ENCODE measurements around the gene CLTB.

The CLTB gene

GRCh38 chr5:176432707-176433106, 16.4 kb upstream of the CLTB start:
- Mint-ChIP-seq H3K27me3 (ENCODE audit: low read depth, poor library complexity) (peaks cover 26% of the 10 kb centered on the region), H3K27ac (no peak overlapping the region), H3K4me3 (no peak overlapping the region), H3K9me3 (peaks cover 23% of the 10 kb centered on the region), H3K36me3 (ENCODE audit: low read depth) (peaks cover 5% of the 10 kb centered on the region), H3K4me1 (no peaks in the 10 kb centered on the region)
- TF ChIP-seq, protein P1, sequence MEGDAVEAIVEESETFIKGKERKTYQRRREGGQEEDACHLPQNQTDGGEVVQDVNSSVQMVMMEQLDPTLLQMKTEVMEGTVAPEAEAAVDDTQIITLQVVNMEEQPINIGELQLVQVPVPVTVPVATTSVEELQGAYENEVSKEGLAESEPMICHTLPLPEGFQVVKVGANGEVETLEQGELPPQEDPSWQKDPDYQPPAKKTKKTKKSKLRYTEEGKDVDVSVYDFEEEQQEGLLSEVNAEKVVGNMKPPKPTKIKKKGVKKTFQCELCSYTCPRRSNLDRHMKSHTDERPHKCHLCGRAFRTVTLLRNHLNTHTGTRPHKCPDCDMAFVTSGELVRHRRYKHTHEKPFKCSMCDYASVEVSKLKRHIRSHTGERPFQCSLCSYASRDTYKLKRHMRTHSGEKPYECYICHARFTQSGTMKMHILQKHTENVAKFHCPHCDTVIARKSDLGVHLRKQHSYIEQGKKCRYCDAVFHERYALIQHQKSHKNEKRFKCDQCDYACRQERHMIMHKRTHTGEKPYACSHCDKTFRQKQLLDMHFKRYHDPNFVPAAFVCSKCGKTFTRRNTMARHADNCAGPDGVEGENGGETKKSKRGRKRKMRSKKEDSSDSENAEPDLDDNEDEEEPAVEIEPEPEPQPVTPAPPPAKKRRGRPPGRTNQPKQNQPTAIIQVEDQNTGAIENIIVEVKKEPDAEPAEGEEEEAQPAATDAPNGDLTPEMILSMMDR (IDR thresholded peaks at IDR 0.05) = no peak
- DNase-seq = no peak

DNA sequence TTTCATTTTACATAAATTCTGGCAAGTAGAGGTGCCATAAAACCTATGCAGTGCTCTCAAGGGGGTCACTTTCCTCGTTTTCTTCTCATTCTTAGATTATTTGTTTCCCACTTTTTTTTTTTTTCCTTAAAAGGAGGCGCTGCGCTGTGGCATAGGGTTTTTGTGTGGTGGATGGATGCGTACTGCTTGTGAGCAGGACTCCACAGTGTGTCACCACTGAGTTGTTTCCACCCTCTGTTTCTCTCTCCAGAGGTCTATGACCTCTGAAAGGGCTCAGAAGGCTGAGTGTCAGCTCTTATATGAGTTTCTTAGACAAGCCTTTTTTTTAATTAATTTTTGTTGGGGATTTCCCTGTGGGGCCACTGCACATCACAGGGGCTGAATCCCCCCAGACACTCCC, 13.6 kb upstream of the CLTB start:
- no peak overlapping the region for H3K4me3 Mint-ChIP-seq
- no peak for DNase-seq
- H3K36me3 Mint-ChIP-seq (ENCODE audit: low read depth) = peaks cover 5% of the 10 kb centered on the region
- H3K9me3 Mint-ChIP-seq = peaks cover 32% of the 10 kb centered on the region
- no peak overlapping the region for H3K27ac Mint-ChIP-seq
- H3K4me1 Mint-ChIP-seq = no peaks in the 10 kb centered on the region
- TF ChIP-seq, protein P1 (IDR thresholded peaks at IDR 0.05) = no peak
- H3K27me3 Mint-ChIP-seq (ENCODE audit: low read depth, poor library complexity) = peaks cover 19% of the 10 kb centered on the region

GRCh38 chr5:176427971-176428370, 11.6 kb upstream of the CLTB start:
- peaks cover 41% of the 10 kb centered on the region for H3K9me3 Mint-ChIP-seq
- peaks cover 24% of the 10 kb centered on the region for H3K27me3 Mint-ChIP-seq (ENCODE audit: low read depth, poor library complexity)
- H3K4me3 Mint-ChIP-seq = no peak overlapping the region
- H3K36me3 Mint-ChIP-seq (ENCODE audit: low read depth) = peaks cover 5% of the 10 kb centered on the region
- H3K4me1 Mint-ChIP-seq = no peaks in the 10 kb centered on the region
- no peak for DNase-seq
- TF ChIP-seq, protein P1 (IDR thresholded peaks at IDR 0.05) = no peak
- H3K27ac Mint-ChIP-seq = no peak overlapping the region

GRCh38 chr5:176426876-176427275, 10.5 kb upstream of the CLTB start:
- Mint-ChIP-seq H3K4me1 (no peaks in the 10 kb centered on the region), H3K36me3 (ENCODE audit: low read depth) (no peaks in the 10 kb centered on the region), H3K27me3 (ENCODE audit: low read depth, poor library complexity) (peaks cover 19% of the 10 kb centered on the region), H3K9me3 (peaks cover 43% of the 10 kb centered on the region), H3K27ac (no peak overlapping the region), H3K4me3 (no peak overlapping the region)
- DNase-seq = no peak
- TF ChIP-seq, protein P1 (IDR thresholded peaks at IDR 0.05) = no peak

DNA sequence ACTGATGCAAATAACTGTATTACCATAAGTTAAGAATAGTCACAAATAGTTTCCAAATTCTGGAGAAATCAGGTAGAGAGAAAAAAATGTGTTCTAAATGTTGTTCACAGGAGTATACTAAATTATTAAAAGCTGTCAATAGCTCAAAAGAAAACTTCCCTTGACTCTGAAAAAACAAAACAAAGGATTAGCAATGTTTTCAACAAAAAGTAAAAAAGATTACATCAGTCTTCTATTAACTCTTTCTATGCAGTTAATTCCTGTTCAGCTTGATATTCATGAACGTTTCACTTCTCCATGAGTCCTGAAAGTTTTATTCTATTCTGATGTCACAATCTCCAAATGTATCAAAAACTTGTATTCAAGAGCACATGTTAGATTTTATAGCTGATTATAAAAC, 9.5 kb upstream of the CLTB start:
- no peak for DNase-seq
- Mint-ChIP-seq H3K4me1 (no peaks in the 10 kb centered on the region), H3K27ac (no peak overlapping the region), H3K9me3 (peaks cover 46% of the 10 kb centered on the region), H3K36me3 (ENCODE audit: low read depth) (no peaks in the 10 kb centered on the region), H3K4me3 (no peak overlapping the region), H3K27me3 (ENCODE audit: low read depth, poor library complexity) (peaks cover 18% of the 10 kb centered on the region)
- TF ChIP-seq, protein P1 (IDR thresholded peaks at IDR 0.05) = no peak

- no peak for DNase-seq
- H3K4me1 Mint-ChIP-seq = no peaks in the 10 kb centered on the region
- peaks cover 52% of the 10 kb centered on the region for H3K9me3 Mint-ChIP-seq
- no peak overlapping the region for H3K27ac Mint-ChIP-seq
- no peaks in the 10 kb centered on the region for H3K36me3 Mint-ChIP-seq (ENCODE audit: low read depth)
- H3K4me3 Mint-ChIP-seq = no peak overlapping the region
- H3K27me3 Mint-ChIP-seq (ENCODE audit: low read depth, poor library complexity) = peaks cover 14% of the 10 kb centered on the region
- TF ChIP-seq, protein P1 (IDR thresholded peaks at IDR 0.05) = no peak
Observed at GRCh38 chr5:176425138-176425537, 8.8 kb upstream of the CLTB start.

Measured in nephron progenitor cell (in vitro differentiated cells).